Ramos (cell line): ENCODE results near the gene FOXE3.

Experiments used
- in situ Hi-C: fragments of 300-500 bp; cut with MboI; formaldehyde crosslinking; loops from one replicate; pipeline ENCODE4 v1.14.3; 2022; ENCODE audit warnings: low sequenced_read_pairs; ENCODE audit not compliant: unreplicated experiment

The FOXE3 gene

GRCh38 chr1:47402591-47402990, 13.5 kb upstream of the FOXE3 start:
- in situ Hi-C loops, result no loop called here

- in situ Hi-C loops, result no loop called here
Measured at GRCh38 chr1:47403321-47403910, 12.7 kb upstream of the FOXE3 start.

- in situ Hi-C loops, result no loop called here
Measured at GRCh38 chr1:47405697-47406096, 10.4 kb upstream of the FOXE3 start.

GRCh38 chr1:47406966-47407365, 9.1 kb upstream of the FOXE3 start:
- in situ Hi-C loops, result no loop called here

- in situ Hi-C loops, result no loop called here
Measured at GRCh38 chr1:47407481-47407880, 8.6 kb upstream of the FOXE3 start.

- in situ Hi-C loops, result no loop called here
Measured at GRCh38 chr1:47409311-47410067, 6.6 kb upstream of the FOXE3 start.

GRCh38 chr1:47410068-47410455, 6.0 kb upstream of the FOXE3 start:
- in situ Hi-C loops, result no loop called here

GRCh38 chr1:47411436-47411835, 4.6 kb upstream of the FOXE3 start:
- in situ Hi-C loops, result no loop called here

- in situ Hi-C loops, result no loop called here
Measured at GRCh38 chr1:47412437-47412836, 3.6 kb upstream of the FOXE3 start.

GRCh38 chr1:47416319-47417169, 459 bp downstream of the FOXE3 start:
- in situ Hi-C loops, result no loop called here

- in situ Hi-C loops, result no loop called here
Measured at GRCh38 chr1:47417170-47418044, 1.3 kb downstream of the FOXE3 start.

GRCh38 chr1:47418122-47418521, 2.0 kb downstream of the FOXE3 start:
- in situ Hi-C loops, result no loop called here

GRCh38 chr1:47418681-47419325, 2.7 kb downstream of the FOXE3 start:
- in situ Hi-C loops, result no loop called here

GRCh38 chr1:47420547-47420946, 4.5 kb downstream of the FOXE3 start:
- in situ Hi-C loops, result no loop called here

- in situ Hi-C loops, result no loop called here
Measured at GRCh38 chr1:47423872-47424271, 7.8 kb downstream of the FOXE3 start.

GRCh38 chr1:47424336-47424982, 8.4 kb downstream of the FOXE3 start:
- in situ Hi-C loops, result no loop called here

GRCh38 chr1:47431534-47431933, 15.4 kb downstream of the FOXE3 start:
- in situ Hi-C loops, result no loop called here

- in situ Hi-C loops, result no loop called here
Measured at GRCh38 chr1:47432071-47433036, 16.3 kb downstream of the FOXE3 start.
